ENCODE data around the gene BDP1. TPM values are rescaled to one million over a fixed set of nuclear protein-coding genes. Genes with fewer than 3 reads are reported as not detected.
"Not testable (repeated sequence)": the region's sequence is repeated elsewhere in the genome, so short reads cannot be mapped to it uniquely, and the experiment has no call there.

The BDP1 gene
- total RNA-seq, 6 donors from 2014 or later = 22.2 to 75.4 (median 31.1) TPM

DNA sequence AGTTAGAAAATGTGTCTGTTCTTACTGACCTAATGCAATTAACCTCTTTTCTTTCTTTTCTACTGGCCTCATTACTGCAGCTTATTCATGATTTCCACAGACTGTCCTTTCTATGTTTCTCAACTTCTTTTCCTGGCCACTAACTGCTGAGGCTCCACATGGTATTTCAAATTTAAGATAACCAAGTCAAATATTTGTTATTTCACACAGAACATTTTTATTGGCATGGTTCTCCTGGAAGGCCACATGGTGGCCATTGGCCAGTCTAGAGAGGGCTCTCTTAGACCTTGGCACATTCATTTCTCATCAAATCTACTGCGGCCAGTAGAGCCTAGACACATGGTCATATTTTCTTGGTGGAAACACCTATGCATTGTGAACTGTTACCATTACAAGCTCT, 13.9 kb upstream of the BDP1 start:
- not testable (repeated sequence) for DNase-seq; H3K36me3 ChIP-seq; H3K4me3 ChIP-seq; H3K9me3 ChIP-seq; H3K27me3 ChIP-seq; ATAC-seq (ENCODE audit: low FRiP score in 2 of 2); H3K4me1 ChIP-seq; H3K27ac ChIP-seq
- 87 to 96% methylated on average over 1 of the region's 1 CpG for WGBS, 2 donors

GRCh38 chr5:71443891-71444290, 11.6 kb upstream of the BDP1 start:
- ATAC-seq (ENCODE audit: low FRiP score in 2 of 2); H3K27me3 ChIP-seq; H3K9me3 ChIP-seq; H3K27ac ChIP-seq; H3K4me1 ChIP-seq; H3K36me3 ChIP-seq; DNase-seq; H3K4me3 ChIP-seq: not testable (repeated sequence)
- 59 to 72% methylated on average over 4 of the region's 4 CpGs for WGBS, 2 donors

DNA sequence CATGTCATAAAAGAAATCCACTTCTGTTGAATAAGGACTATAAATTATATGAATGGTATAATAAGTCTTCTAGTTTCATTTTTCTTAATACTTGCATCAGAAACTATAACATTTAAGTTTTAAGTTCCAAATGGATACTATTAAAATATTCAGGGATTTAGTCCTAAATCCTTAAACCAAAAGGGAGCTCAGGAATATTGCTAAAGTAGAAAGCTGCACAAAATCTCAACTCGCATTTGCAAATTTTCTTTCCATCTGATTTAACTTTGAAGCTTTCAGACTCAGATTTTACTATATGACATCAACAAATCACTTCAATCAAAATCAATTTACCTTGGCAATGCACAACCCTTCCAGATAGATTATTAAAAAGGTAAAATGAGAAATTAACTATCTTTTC, 10.4 kb upstream of the BDP1 start:
- not testable (repeated sequence) for H3K36me3 ChIP-seq; H3K4me1 ChIP-seq; ATAC-seq (ENCODE audit: low FRiP score in 2 of 2); H3K9me3 ChIP-seq; H3K27me3 ChIP-seq; DNase-seq; H3K27ac ChIP-seq
- peak overlapping the region in 2 of 4 donors; percentile 27 to 28 for H3K4me3 ChIP-seq
- WGBS, 2 donors = 53 to 62% methylated on average over 1 of the region's 1 CpG

DNA sequence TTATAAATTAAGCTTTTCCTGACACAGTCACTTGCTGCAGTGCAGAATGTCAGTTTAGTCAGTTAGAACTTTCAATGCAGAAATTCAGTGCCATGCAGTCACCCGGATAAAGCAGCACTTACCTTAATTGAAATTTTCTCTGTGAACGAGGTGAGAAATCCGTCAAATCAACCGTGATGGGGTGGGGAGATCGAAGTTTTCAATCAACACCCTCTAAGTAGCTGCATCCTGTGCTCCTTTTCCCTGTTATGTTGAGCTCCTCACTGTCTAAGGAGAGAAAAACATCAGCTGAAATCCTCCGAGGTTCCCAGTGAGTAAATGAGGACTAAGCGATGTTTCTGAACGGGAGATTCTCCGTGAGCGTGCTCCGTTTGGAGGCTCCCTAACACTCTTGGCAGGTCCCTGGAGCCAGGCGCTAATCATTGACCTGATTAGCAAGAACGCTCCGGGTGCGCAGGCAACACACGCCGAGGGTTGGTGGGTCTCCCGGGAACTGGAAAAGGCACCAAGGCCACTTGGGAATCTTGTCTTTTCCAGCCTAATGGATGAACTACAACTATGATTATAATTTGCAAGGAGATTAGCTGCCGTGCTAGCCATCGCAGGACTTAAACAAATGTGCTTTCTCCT, 9.8 kb upstream of the BDP1 start:
- Histone ChIP-seq H3K4me3 (peak overlapping the region in 3 of 4 donors; percentile 9 to 28 (median 27)), H3K27ac (peak overlapping the region in 1 of 4 donors; percentile 1)
- not testable (repeated sequence) for H3K9me3 ChIP-seq, DNase-seq, H3K36me3 ChIP-seq, H3K27me3 ChIP-seq, H3K4me1 ChIP-seq
- peak in 1 of 2 donors; percentile 49 for ATAC-seq (ENCODE audit: low FRiP score in 2 of 2)
- WGBS, 2 donors = 6% methylated on average over 6 to 13 of the region's 20 CpGs

DNA sequence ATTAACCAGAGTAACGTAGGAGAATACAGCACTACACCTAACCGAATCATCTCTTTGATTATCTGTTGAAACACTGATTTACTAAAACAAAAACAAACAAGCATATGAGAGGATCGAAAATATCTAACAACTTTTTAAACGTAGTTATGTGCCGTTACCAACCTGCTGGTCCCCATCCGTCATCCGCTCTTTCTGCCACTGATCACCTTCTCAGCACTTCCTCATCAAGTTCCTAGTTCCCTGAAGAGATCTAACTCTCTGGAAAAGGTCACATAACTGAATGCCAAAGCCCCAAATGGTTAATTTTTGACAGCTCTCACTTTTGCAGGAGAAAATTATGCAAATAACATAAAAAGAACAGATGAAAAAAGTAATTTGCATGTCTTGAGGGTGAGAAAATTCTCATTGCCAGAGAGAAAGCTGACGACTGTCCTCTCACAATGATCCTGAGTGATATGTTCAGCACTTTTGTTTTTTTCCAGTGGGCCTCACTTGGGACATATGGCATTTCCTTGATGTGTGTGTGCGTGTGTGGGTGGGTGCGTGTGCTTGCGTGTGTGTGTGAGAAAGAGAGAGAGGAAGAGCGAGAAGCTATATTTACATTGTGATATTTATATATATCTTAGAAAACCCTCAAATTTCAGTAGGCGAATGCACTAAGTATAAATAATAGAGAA, 8.8 kb upstream of the BDP1 start:
- not testable (repeated sequence) for ATAC-seq (ENCODE audit: low FRiP score in 2 of 2); H3K36me3 ChIP-seq; H3K9me3 ChIP-seq; DNase-seq; H3K4me1 ChIP-seq; H3K27me3 ChIP-seq
- WGBS, 2 donors = 33 to 50% methylated on average over 12 to 13 of the region's 13 CpGs
- peak overlapping the region in 3 of 4 donors; percentile 9 to 28 (median 27) for H3K4me3 ChIP-seq
- H3K27ac ChIP-seq = peak overlapping the region in 1 of 4 donors; percentile 1

DNA sequence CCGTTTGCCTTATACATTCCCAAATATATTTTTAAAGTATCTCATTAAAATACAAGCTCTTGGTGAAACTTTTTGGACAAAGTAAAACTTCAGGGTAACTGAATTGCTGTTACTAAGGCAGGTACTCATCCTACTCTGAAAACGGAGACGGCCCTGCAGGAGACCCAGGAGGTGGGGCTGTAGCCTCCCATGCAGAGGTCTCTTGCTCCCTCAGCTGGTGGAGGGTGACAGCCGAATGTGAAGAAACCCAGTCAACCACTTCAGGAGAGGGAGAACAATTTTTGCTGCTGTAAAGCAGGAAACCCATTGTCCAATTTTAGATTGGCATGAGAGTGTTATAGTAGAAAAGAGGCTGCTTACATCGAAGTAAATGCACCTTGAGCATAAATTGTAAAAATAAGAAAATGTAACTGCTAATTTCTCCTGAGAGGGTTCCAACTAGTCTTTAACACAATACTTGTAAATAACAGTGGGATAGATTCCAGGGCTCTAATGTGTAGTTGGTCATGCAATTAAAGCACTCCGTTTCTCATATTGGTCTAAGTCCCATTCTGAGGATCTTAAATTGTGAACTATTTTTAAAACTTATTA, 8.1 kb upstream of the BDP1 start:
- 3% methylated on average over 5 of the region's 6 CpGs for WGBS, 2 donors
- H3K4me1 ChIP-seq, H3K27me3 ChIP-seq, H3K4me3 ChIP-seq, H3K27ac ChIP-seq, H3K36me3 ChIP-seq, H3K9me3 ChIP-seq: not testable (repeated sequence)
- TF ChIP-seq, protein P1, sequence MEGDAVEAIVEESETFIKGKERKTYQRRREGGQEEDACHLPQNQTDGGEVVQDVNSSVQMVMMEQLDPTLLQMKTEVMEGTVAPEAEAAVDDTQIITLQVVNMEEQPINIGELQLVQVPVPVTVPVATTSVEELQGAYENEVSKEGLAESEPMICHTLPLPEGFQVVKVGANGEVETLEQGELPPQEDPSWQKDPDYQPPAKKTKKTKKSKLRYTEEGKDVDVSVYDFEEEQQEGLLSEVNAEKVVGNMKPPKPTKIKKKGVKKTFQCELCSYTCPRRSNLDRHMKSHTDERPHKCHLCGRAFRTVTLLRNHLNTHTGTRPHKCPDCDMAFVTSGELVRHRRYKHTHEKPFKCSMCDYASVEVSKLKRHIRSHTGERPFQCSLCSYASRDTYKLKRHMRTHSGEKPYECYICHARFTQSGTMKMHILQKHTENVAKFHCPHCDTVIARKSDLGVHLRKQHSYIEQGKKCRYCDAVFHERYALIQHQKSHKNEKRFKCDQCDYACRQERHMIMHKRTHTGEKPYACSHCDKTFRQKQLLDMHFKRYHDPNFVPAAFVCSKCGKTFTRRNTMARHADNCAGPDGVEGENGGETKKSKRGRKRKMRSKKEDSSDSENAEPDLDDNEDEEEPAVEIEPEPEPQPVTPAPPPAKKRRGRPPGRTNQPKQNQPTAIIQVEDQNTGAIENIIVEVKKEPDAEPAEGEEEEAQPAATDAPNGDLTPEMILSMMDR (IDR thresholded peaks at IDR 0.05) = peak in 4 of 6 experiments; percentile 15 to 47 (median 30)
- DNase-seq (peak in 1 of 2 donors; percentile 45), ATAC-seq (ENCODE audit: low FRiP score in 2 of 2) (peak; percentile 67 to 73)

DNA sequence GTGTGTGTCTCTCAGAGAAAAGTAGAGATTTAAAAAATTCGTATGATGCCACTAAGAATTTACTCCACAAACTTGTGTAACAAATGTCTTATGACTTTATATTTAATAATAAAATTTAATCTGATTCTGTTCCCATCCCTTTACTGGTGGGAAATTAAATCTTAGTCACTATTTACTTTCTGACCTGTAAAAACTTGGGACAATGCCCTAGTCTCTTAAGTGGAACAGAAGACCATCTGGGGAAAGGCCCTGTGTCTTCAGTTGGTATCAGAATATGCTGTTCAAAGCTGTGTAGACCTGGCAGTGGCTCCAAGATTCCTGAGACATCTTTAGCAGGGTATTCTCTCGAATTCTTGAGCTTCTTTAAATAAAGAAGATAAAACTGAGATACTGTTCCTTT, 2.6 kb upstream of the BDP1 start:
- Histone ChIP-seq H3K36me3 (no peaks in the 10 kb centered on the region), H3K9me3 (no peaks in the 10 kb centered on the region), H3K27ac (no peak overlapping the region), H3K27me3 (peaks cover 0 to 3% (median 0%) of the 10 kb centered on the region in 4 donors), H3K4me3 (no peak overlapping the region), H3K4me1 (peaks cover 15 to 23% (median 19%) of the 10 kb centered on the region in 4 donors)
- no peak for DNase-seq
- 55 to 57% methylated on average over 2 of the region's 2 CpGs for WGBS, 2 donors
- ATAC-seq (ENCODE audit: low FRiP score in 2 of 2) = no peak
- no peak for TF ChIP-seq POLR2AphosphoS5 (IDR thresholded peaks at IDR 0.05)
- no peak for TF ChIP-seq POLR2A (IDR thresholded peaks at IDR 0.05)
- TF ChIP-seq, protein P1 (IDR thresholded peaks at IDR 0.05) = no peak
- TF ChIP-seq EP300 (IDR thresholded peaks at IDR 0.05) = no peak

All from upper lobe of left lung (tissue), 6 donors.